Measurements from ENCODE around the gene SESN2. TPM values are rescaled to one million over a fixed set of nuclear protein-coding genes. Genes with fewer than 3 reads are reported as not detected.

Gene SESN2
- total and polyA plus RNA-seq, 10 of the 15 experiments (the other 5 are each of a cell fraction or from before 2014, with no cell fraction given): 1.5 to 40.9 (median 17.8) TPM

DNA sequence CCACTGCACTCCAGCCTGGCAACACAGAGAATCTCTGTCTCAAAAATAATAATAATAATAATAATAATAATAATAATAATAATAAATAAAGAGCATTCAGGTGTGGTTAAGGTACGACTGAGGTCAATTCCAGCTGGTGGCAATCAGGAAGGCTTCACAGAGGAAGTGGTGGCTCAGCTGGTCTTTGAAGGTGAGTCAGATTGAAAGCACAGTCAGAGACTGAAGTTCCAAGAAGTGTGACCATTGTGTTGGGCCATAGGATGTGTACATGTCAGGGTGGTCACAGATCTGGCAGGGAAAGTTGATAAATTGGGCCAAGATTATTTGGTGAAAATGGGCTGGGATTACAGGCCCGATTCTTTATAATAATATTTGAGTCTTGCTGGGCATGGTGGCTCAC, 38.5 kb downstream of the SESN2 start (continued):
- TF ChIP-seq, protein P1, sequence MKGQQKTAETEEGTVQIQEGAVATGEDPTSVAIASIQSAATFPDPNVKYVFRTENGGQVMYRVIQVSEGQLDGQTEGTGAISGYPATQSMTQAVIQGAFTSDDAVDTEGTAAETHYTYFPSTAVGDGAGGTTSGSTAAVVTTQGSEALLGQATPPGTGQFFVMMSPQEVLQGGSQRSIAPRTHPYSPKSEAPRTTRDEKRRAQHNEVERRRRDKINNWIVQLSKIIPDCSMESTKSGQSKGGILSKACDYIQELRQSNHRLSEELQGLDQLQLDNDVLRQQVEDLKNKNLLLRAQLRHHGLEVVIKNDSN (IDR thresholded peaks at IDR 0.05; ENCODE audit: borderline replicate concordance, extremely low read length, insufficient read depth, low read depth, low read length): no peak
- TF ChIP-seq CEBPB (IDR thresholded peaks at IDR 0.05; ENCODE audit: borderline replicate concordance in 1 of 2, low read depth in 2 of 2, low read length in 2 of 2) (no peak), MXI1 (IDR thresholded peaks at IDR 0.05; ENCODE audit: low read depth, low read length) (no peak), ZNF24 (IDR thresholded peaks at IDR 0.05) (no peak), CBX5 (IDR thresholded peaks at IDR 0.05; ENCODE audit: low read depth) (no peak), RAD51 (IDR thresholded peaks at IDR 0.05) (no peak), SREBF2 (IDR thresholded peaks at IDR 0.05; ENCODE audit: low read length) (no peak), CBFB (IDR thresholded peaks at IDR 0.05; ENCODE audit: low read depth) (peak; percentile 43; the same call in 1 of the 2 replicates), ZNF207 (IDR thresholded peaks at IDR 0.05; ENCODE audit: borderline replicate concordance) (no peak), CHD1 (IDR thresholded peaks at IDR 0.05; ENCODE audit: low read depth, low read length) (no peak), POU2F2 (IDR thresholded peaks at IDR 0.05; ENCODE audit: borderline replicate concordance, low read depth, low read length) (peak; percentile 12; the same call in 1 of the 3 replicates)

DNA sequence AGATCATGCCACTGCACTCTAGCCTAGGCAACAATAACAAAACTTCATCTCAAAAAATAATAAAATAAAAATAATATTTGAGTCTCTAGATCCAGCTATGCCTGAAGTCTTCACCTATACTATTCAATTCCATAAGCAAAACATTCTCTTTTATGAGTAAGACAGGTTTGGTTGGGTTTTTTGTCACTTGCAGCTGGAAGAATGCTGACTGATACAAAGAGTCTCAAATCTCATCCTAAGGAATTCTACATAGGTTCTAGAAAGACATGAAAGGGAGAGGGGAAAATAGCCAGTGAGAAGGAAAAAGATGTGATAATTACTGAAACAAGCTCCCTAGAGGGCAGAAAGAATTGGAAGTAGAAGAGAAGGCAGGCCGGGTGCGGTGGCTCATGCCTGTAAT, 39.1 kb downstream of the SESN2 start:
- no TSS peak for BruUV-seq (replicated peaks)
- TF ChIP-seq FOXM1 (IDR thresholded peaks at IDR 0.05; ENCODE audit: low read depth, low read length) (no peak), MXI1 (IDR thresholded peaks at IDR 0.05; ENCODE audit: low read depth, low read length) (no peak), SIN3A (IDR thresholded peaks at IDR 0.05; ENCODE audit: low read depth, low read length) (no peak), YY1 (IDR thresholded peaks at IDR 0.05; ENCODE audit: low read depth, low read length) (no peak), POLR2AphosphoS2 (IDR thresholded peaks at IDR 0.05; ENCODE audit: low read depth, low read length) (no peak), FOXK2 (IDR thresholded peaks at IDR 0.05) (no peak), JUNB (IDR thresholded peaks at IDR 0.05) (no peak)
- TF ChIP-seq, protein P2, sequence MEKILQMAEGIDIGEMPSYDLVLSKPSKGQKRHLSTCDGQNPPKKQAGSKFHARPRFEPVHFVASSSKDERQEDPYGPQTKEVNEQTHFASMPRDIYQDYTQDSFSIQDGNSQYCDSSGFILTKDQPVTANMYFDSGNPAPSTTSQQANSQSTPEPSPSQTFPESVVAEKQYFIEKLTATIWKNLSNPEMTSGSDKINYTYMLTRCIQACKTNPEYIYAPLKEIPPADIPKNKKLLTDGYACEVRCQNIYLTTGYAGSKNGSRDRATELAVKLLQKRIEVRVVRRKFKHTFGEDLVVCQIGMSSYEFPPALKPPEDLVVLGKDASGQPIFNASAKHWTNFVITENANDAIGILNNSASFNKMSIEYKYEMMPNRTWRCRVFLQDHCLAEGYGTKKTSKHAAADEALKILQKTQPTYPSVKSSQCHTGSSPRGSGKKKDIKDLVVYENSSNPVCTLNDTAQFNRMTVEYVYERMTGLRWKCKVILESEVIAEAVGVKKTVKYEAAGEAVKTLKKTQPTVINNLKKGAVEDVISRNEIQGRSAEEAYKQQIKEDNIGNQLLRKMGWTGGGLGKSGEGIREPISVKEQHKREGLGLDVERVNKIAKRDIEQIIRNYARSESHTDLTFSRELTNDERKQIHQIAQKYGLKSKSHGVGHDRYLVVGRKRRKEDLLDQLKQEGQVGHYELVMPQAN (conservative IDR thresholded peaks at IDR 0.05): no peak
- TF ChIP-seq, protein P3, sequence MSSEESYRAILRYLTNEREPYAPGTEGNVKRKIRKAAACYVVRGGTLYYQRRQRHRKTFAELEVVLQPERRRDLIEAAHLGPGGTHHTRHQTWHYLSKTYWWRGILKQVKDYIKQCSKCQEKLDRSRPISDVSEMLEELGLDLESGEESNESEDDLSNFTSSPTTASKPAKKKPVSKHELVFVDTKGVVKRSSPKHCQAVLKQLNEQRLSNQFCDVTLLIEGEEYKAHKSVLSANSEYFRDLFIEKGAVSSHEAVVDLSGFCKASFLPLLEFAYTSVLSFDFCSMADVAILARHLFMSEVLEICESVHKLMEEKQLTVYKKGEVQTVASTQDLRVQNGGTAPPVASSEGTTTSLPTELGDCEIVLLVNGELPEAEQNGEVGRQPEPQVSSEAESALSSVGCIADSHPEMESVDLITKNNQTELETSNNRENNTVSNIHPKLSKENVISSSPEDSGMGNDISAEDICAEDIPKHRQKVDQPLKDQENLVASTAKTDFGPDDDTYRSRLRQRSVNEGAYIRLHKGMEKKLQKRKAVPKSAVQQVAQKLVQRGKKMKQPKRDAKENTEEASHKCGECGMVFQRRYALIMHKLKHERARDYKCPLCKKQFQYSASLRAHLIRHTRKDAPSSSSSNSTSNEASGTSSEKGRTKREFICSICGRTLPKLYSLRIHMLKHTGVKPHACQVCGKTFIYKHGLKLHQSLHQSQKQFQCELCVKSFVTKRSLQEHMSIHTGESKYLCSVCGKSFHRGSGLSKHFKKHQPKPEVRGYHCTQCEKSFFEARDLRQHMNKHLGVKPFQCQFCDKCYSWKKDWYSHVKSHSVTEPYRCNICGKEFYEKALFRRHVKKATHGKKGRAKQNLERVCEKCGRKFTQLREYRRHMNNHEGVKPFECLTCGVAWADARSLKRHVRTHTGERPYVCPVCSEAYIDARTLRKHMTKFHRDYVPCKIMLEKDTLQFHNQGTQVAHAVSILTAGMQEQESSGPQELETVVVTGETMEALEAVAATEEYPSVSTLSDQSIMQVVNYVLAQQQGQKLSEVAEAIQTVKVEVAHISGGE (CRISPR knock-in tag; IDR thresholded peaks at IDR 0.05): no peak

More for the DNA sequence above, 39.1 kb downstream of the SESN2 start:
- Histone ChIP-seq H3K27me3 (replicated peaks in 1 of 2; ENCODE audit: control insufficient read depth in 2 of 2, insufficient read depth in 2 of 2, low read length in 1 of 2) (no peaks in the 10 kb centered on the region), H3K36me3 (ENCODE audit: control insufficient read depth in 2 of 2, insufficient read depth in 2 of 2, low read length in 1 of 2) (no peaks in the 10 kb centered on the region), H3K9ac (ENCODE audit: control insufficient read depth, insufficient read depth, low read length) (no peak overlapping the region), H3K4me1 (ENCODE audit: control insufficient read depth, insufficient read depth, low read length) (no peaks in the 10 kb centered on the region), H2AFZ (ENCODE audit: control insufficient read depth, low read depth, low read length) (no peak overlapping the region), H3K4me3 (no peak overlapping the region), H3K27ac (ENCODE audit: control insufficient read depth, insufficient read depth) (no peak overlapping the region), H3K9me3 (replicated peaks; ENCODE audit: control insufficient read depth, insufficient read depth, low read length) (no peaks in the 10 kb centered on the region), H3K79me2 (ENCODE audit: control insufficient read depth, insufficient read depth, low read length) (no peaks in the 10 kb centered on the region), H4K20me1 (ENCODE audit: control insufficient read depth, insufficient read depth) (no peaks in the 10 kb centered on the region), H3K4me2 (ENCODE audit: control insufficient read depth, insufficient read depth) (no peak overlapping the region)
- intact Hi-C loops (cut with micrococcal nuclease; ENCODE audit: unreplicated experiment) (loop anchor here (5.0 kb wide), 1 partner anchor 51 kb away; no protein-coding TSS in a partner anchor), in situ Hi-C loops (cut with MboI) (no loop called here)
- DNase-seq (ENCODE audit: low read depth, low spot score): no peak
- ATAC-seq: no peak
- ChIA-PET SMC1A (ENCODE audit: uncharacterized antibody, unreplicated experiment) (interaction anchor here (0.8 to 1.7 kb wide), 4 partner anchors 16 to 310 kb away, joined by 3 to 4 read pairs (median 4); no protein-coding TSS in a partner anchor), CTCF (interaction anchor here (1.4 to 2.2 kb wide), 2 partner anchors 11 to 49 kb away, joined by 3 to 8 read pairs; no protein-coding TSS in a partner anchor), POLR2A (interaction anchor here (0.6 kb wide), 2 partner anchors 428 to 561 kb away, joined by 3 to 7 read pairs; no protein-coding TSS in a partner anchor), RAD21 (ENCODE audit: unreplicated experiment) (interaction anchor here (0.5 kb wide), 1 partner anchor 47 kb away, joined by 3 read pairs; no protein-coding TSS in a partner anchor)
- WGBS (ENCODE audit: insufficient coverage, insufficient replicate concordance, low lambda C conversion rate, missing lambda C conversion rate): 97% methylated on average over 2 of the region's 2 CpGs
- no peak for FAIRE-seq

All from GM12878 (cell line).